Ovary (tissue), 3 donors: ENCODE results near the gene BTN1A1.

ENCODE experiments used
- CTCF ChIP-seq, 3 donors: fragments of 450-650 bp in 2 of 3; fragments of 200-600 bp in 1 of 3; IDR thresholded peaks; one replicate each; pipeline versions ENCODE4 v1.5.1 to v1.8.0; 2016 to 2022; ENCODE audit warnings: antibody characterized with exemption in 3 of 3, mild to moderate bottlenecking in 1 of 3
- EP300 ChIP-seq: sonication (generic); formaldehyde crosslinking; IDR thresholded peaks from one replicate; pipeline ENCODE4 v1.6.1; 2017; ENCODE audit warnings: antibody characterized with exemption
- POLR2A ChIP-seq: fragments of 450-650 bp; IDR thresholded peaks from one replicate; pipeline ENCODE4 v1.6.1; 2017; ENCODE audit warnings: antibody characterized with exemption, mild to moderate bottlenecking, moderate library complexity
- donor health status: DM: no; HTN: no; CAD: no.

DNA sequence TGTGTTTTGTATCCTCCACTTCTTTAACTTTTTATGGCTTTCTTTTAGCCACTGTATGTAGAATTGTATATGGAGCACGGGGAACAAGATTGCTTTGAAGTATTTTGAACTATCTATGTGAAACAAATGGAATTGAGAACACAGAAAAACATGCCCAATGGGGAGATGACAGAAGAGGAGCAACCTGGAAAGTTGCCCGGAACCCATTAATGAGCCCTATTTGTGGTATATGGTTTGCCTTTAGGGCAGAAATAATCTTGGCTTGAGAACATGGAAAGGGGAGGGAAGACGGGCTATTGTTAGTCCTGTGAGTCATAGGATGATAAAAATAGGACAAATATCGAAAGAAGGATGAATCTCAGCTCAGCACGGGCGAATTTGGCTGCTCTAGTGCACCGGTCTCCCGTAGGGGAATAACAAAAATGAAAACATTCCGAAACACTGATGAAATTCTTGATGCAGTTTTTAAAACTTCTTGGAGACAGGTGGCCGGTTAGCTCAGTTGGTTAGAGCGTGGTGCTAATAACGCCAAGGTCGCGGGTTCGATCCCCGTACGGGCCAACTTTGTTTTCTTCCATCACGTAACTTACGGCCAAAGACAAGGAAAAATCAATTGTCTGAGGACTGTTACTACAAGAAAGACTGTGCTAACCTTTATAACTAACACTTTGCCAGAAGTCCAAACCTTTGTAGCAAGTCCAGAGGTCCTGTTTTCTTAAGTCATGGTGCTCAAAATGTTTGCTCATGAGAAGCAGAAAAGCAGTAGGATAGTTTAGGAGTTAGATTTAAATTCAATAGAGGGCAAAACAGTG is 53.7 kb downstream of the BTN1A1 start:
- no peak for TF ChIP-seq CTCF (IDR thresholded peaks at IDR 0.05)
- no peak for TF ChIP-seq POLR2A
- TF ChIP-seq EP300, result no peak
